AG04450 (cell line): Measurements from ENCODE around the gene MYH10. TPM values are rescaled to one million over a fixed set of nuclear protein-coding genes. Genes with fewer than 3 reads are reported as not detected.

Experiments
- CTCF ChIA-PET: fragments of 300-600, 350-600 bp; formaldehyde crosslinking; extraction: SDS; loops from one replicate; lab custom pipeline; 2022; ENCODE audit warnings: antibody characterized with exemption, inconsistent platforms; lab: Charles Lee
- POLR2A ChIA-PET: fragments of 350-600 bp; formaldehyde crosslinking; extraction: SDS; loops from one replicate; lab custom pipeline; 2021; ENCODE audit warnings: antibody characterized with exemption, inconsistent platforms; lab: Yijun Ruan, JAX
- DNase-seq: peaks from one replicate; pipeline ENCODE4 v3.0.0-alpha.2; 2011; ENCODE audit warnings: low read depth, low spot score
- H3K27ac ChIP-seq: one replicate; pipeline ENCODE4 v1.5.1; 2012; ENCODE audit warnings: low read depth, low read length, control low read depth
- H3K27me3 ChIP-seq: one replicate; pipeline ENCODE4 v1.6.0; 2012; ENCODE audit warnings: low read length; ENCODE audit not compliant: control insufficient read depth, insufficient read depth
- H3K4me3 ChIP-seq: 2 replicates; pipeline ENCODE4 v1.5.1; 2011; ENCODE audit warnings: mild to moderate bottlenecking, low read depth, low read length, control low read depth
- H3K9me3 ChIP-seq: 2 replicates; pipeline ENCODE4 v1.5.1; 2012; ENCODE audit warnings: low read length; ENCODE audit not compliant: control insufficient read depth, insufficient read depth
- polyA plus RNA-seq: library from polyadenylated mRNA; depleted of rRNA; stranded (reverse); fragments of >200 nt; gene quantifications from 2 replicates; pipeline ENCODE4 v1.2.3, GENCODE V29; 2011
- TF ChIP-seq, protein P1 (sequence below): IDR thresholded peaks from 2 replicates; pipeline ENCODE4 v1.5.1; 2011; ENCODE audit warnings: low read depth, low read length, control low read depth, inconsistent platforms

MYH10 gene
- polyA plus RNA-seq, 1 experiment, result 103 TPM

- H3K9me3 ChIP-seq, result no peaks in the 10 kb centered on the region
- H3K27ac ChIP-seq, result no peak overlapping the region
- POLR2A ChIA-PET, result interaction anchor here (0.8 kb wide), 1 partner anchor 9 kb away, joined by 6 read pairs; no protein-coding TSS in a partner anchor
- TF ChIP-seq, protein P1, sequence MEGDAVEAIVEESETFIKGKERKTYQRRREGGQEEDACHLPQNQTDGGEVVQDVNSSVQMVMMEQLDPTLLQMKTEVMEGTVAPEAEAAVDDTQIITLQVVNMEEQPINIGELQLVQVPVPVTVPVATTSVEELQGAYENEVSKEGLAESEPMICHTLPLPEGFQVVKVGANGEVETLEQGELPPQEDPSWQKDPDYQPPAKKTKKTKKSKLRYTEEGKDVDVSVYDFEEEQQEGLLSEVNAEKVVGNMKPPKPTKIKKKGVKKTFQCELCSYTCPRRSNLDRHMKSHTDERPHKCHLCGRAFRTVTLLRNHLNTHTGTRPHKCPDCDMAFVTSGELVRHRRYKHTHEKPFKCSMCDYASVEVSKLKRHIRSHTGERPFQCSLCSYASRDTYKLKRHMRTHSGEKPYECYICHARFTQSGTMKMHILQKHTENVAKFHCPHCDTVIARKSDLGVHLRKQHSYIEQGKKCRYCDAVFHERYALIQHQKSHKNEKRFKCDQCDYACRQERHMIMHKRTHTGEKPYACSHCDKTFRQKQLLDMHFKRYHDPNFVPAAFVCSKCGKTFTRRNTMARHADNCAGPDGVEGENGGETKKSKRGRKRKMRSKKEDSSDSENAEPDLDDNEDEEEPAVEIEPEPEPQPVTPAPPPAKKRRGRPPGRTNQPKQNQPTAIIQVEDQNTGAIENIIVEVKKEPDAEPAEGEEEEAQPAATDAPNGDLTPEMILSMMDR, result peak; percentile 14; the same call in 1 of the 2 replicates
- DNase-seq, result no peak
- H3K4me3 ChIP-seq, result no peak overlapping the region
- no peaks in the 10 kb centered on the region for H3K27me3 ChIP-seq
- CTCF ChIA-PET, result interaction anchor here (1.1 to 2.5 kb wide), 4 partner anchors 10 to 213 kb away, joined by 3 to 17 read pairs (median 7); no protein-coding TSS in a partner anchor
Measured at GRCh38 chr17:8572764-8573163, 57.8 kb downstream of the MYH10 start.

DNA sequence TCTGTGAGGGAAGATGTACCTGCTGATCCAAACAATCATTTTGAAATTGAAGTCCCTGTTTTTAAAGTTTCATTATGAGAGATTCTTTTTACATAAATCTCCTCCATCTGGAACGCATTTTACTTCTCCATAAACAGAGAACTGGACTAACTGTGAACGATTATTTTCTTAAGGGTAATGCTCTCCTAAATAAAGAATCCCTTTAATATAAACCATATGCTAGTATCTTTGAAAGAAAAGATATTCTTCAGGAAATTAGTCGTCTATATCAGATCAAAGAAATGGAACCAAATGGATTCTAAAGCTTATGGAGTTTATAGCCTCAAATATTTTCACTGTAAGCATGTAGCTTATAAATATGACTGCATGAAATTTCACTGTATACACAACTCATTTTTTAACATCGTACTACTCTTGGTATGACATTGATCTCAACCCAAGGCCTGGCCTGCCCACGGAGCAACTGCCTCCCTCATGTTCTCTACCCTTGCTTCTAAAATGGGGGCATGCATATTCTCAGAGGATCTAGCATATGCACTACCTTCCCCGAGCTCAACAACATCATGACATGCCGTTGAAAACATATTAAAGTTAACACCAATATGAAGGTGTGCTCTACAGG, 66.4 kb downstream of the MYH10 start:
- TF ChIP-seq, protein P1, result no peak
- Histone ChIP-seq H3K9me3 (no peaks in the 10 kb centered on the region), H3K27me3 (no peaks in the 10 kb centered on the region), H3K4me3 (no peak overlapping the region), H3K27ac (peak overlapping the region; percentile 74)
- POLR2A ChIA-PET, result no interaction called here
- peak; percentile 4 for DNase-seq
- CTCF ChIA-PET, result no interaction called here

DNA sequence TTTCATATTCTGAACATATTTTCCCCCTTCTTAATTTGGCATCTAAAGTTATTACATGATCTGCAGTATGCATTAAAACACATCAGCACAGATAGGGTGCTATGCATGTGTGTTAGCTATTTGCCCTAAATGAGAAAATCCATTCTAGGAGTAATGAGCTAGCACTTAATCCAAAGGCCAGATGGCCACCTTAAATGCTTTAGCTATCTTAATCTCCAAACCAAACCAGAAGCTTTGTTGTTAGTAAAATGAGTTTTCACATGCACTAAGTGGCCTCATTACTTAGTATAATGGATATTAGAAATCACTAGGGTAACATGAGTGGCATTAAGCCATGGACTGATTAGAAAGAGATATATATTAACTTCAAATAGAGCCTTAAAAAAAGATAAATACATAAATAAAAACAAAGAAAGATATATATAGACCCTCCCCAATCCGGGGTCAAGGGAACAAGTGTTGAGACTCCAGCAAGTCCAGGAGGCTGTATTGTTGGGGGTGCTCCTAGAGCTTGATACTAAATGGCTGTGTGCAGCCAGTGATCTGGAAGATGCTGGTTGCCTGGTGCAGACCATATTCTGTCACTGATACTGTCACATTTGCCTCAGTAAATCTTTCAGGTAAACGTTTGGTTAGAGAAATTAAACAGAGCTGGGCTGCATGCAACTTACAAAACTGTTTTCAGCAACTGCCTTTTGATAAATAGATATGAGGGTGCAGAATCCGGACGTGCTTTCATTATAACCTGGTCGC, 67.3 kb downstream of the MYH10 start:
- H3K27ac ChIP-seq, result peak overlapping the region; percentile 11
- ChIA-PET CTCF (interaction anchor here (0.6 to 1.4 kb wide), 4 partner anchors 9 to 800 kb away, joined by 3 to 6 read pairs (median 4); no protein-coding TSS in a partner anchor), POLR2A (interaction anchor here (0.6 kb wide), 2 partner anchors 20 to 344 kb away, joined by 3 to 5 read pairs; no protein-coding TSS in a partner anchor)
- TF ChIP-seq, protein P1, result no peak
- H3K4me3 ChIP-seq, result no peak overlapping the region
- no peak for DNase-seq
- H3K27me3 ChIP-seq, result no peaks in the 10 kb centered on the region
- no peaks in the 10 kb centered on the region for H3K9me3 ChIP-seq

GRCh38 chr17:8558144-8558543, 72.4 kb downstream of the MYH10 start:
- no peak overlapping the region for H3K27ac ChIP-seq
- H3K9me3 ChIP-seq, result no peaks in the 10 kb centered on the region
- CTCF ChIA-PET, result interaction anchor here (2.0 kb wide), 1 partner anchor 187 kb away, joined by 5 read pairs; no protein-coding TSS in a partner anchor
- H3K4me3 ChIP-seq, result no peak overlapping the region
- TF ChIP-seq, protein P1, result no peak
- no peaks in the 10 kb centered on the region for H3K27me3 ChIP-seq
- POLR2A ChIA-PET, result no interaction called here
- DNase-seq, result no peak
